PFSK-1 (cell line): ENCODE data around the gene RARRES2.

Experiments
- FOXP2 ChIP-seq: optimal IDR thresholded peaks from 2 replicates; pipeline ENCODE3; 2011; ENCODE audit warnings: borderline replicate concordance, control low read depth, inconsistent platforms; ENCODE audit not compliant: insufficient read depth; ENCODE audit errors: extremely low read length, extremely low read depth
- POLR2AphosphoS5 ChIP-seq: IDR thresholded peaks from 2 replicates; pipeline ENCODE4 v1.6.1; 2012; ENCODE audit warnings: low read depth, mild to moderate bottlenecking, control low read depth, low read length, moderate library complexity
- SIN3A ChIP-seq: IDR thresholded peaks from 2 replicates; pipeline ENCODE4 v1.6.1; 2012; ENCODE audit warnings: mild to moderate bottlenecking, low read length, moderate library complexity, borderline replicate concordance; ENCODE audit not compliant: insufficient read depth
- TAF1 ChIP-seq: IDR thresholded peaks from 2 replicates; pipeline ENCODE4 v1.6.1; 2012; ENCODE audit warnings: low read length, control low read depth, borderline replicate concordance; ENCODE audit not compliant: insufficient read depth
- TF ChIP-seq, protein P1 (sequence below), 2 experiments: IDR thresholded peaks; 2 replicates each; pipeline versions ENCODE4 v1.6.1 to v1.8.0; 2011 to 2012; ENCODE audit warnings: low read depth in 2 of 2, low read length in 2 of 2, control low read depth in 1 of 2, inconsistent platforms in 1 of 2, mild to moderate bottlenecking in 1 of 2, moderate library complexity in 1 of 2; ENCODE audit not compliant: insufficient read depth in 1 of 2

Gene RARRES2

DNA sequence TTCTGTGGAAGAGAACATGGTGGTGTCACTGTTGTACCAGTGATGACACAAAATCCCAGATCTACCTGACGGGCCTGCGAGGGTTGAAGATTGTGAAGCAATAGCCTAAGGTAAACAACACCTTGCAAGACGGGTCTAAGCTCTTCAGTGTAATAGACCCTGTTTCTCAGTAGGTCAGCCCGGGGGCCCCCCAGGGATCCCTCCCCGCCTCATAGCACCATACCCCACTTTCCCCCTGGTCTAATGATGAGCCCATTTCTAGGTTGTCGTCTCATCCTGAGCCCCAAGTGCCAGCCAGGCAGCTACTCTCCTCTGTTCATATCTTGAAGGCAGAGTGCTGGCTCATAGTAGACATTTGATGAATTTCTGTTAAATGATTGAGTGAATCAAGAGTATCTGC, 15.5 kb downstream of the RARRES2 start:
- TF ChIP-seq FOXP2 (no peak), TAF1 (no peak), POLR2AphosphoS5 (no peak), SIN3A (no peak)
- TF ChIP-seq, protein P1, sequence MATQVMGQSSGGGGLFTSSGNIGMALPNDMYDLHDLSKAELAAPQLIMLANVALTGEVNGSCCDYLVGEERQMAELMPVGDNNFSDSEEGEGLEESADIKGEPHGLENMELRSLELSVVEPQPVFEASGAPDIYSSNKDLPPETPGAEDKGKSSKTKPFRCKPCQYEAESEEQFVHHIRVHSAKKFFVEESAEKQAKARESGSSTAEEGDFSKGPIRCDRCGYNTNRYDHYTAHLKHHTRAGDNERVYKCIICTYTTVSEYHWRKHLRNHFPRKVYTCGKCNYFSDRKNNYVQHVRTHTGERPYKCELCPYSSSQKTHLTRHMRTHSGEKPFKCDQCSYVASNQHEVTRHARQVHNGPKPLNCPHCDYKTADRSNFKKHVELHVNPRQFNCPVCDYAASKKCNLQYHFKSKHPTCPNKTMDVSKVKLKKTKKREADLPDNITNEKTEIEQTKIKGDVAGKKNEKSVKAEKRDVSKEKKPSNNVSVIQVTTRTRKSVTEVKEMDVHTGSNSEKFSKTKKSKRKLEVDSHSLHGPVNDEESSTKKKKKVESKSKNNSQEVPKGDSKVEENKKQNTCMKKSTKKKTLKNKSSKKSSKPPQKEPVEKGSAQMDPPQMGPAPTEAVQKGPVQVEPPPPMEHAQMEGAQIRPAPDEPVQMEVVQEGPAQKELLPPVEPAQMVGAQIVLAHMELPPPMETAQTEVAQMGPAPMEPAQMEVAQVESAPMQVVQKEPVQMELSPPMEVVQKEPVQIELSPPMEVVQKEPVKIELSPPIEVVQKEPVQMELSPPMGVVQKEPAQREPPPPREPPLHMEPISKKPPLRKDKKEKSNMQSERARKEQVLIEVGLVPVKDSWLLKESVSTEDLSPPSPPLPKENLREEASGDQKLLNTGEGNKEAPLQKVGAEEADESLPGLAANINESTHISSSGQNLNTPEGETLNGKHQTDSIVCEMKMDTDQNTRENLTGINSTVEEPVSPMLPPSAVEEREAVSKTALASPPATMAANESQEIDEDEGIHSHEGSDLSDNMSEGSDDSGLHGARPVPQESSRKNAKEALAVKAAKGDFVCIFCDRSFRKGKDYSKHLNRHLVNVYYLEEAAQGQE (IDR thresholded peaks at IDR 0.05; ENCODE audit: insufficient read depth in 1 of 2, low read depth in 2 of 2, low read length in 2 of 2), result no peak

DNA sequence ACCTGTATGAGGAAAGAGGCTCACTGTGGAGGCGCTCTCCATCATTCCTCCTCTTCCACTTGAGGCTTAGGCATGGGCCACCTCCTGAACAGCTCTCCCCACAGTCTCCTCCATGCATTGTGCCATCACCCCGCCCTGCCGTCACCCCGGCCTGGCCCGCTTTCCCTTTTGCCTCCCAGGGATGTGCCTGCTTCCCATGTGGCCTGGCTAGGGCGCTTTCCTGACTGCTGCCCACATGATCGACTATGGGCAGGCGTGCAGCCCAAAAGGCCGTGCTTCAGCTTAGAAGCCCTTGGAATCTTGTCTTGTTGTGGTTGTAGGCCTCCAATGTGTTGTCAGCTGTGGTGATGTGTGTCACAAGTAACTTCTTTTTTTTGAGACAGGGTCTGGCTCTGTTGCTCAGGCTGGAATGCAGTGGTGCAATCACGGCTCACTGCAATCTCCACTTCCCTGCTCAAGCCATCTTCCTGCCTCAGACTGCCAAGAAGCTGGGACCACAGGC, 16.3 kb downstream of the RARRES2 start:
- TF ChIP-seq, protein P1 (IDR thresholded peaks at IDR 0.05; ENCODE audit: insufficient read depth in 1 of 2, low read depth in 2 of 2, low read length in 2 of 2), result no peak
- TF ChIP-seq TAF1 (no peak), FOXP2 (no peak), POLR2AphosphoS5 (no peak), SIN3A (no peak)

DNA sequence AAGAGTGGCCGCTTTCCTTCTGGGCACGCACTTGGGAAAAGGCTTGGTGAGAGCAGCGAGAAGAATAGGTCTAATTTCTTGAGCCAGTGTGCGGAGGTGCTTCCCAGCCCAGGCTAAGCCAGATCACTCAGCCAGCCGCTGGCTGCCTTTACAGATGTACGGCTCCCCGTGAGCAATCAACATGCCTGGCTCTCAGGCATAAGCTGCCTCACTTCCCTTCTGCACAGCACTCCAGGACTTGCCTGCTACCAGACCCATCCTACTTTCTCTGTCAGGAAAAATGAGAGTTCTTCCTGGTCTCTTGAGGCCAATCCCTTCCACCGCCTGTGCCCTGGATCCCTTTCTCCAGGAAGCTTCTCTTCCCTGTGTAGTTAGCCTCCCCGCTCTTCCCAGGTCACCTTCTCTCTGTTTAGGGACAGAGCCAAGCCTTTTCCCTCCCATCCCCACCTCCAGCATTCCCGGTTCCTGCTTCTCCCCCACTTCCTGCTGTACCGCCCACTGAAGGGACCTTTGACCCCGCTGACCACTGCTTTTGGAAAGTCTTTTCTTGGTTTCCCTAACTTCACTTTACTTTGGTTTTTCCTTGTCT, 17.0 kb downstream of the RARRES2 start:
- TF ChIP-seq POLR2AphosphoS5 (no peak), TAF1 (no peak)

DNA sequence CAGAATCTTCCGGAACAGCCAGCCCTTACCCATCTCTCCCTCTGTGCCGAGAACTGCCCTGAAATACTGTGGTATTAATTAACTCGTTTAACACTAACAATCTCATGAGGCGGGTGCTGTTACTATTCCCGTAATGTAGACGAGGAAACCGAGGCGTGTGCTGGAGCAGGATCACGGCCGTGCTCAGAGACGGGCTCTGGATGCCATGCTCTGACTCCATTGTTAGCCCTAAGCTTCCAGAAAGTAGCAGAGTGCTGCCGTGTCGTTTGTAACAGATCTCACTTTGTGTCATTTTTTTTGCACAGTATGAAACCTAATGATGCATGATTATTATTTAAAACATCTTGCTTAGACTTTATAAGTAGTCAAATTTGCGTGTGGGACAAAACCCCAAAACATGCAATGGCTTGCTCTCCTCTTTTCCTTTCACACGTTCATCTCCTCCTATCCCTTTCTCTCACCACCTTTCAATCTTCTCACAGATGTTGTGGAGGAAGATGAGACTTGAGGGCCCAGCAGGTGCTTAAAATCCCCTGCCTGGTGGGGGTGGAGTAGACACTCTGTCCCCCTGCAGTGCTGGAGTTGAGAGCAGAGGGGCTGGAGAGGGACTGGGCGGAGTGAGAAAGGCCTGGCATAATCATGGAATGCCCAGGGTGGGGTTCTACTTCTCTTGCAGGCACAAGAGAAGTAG, 17.6 kb downstream of the RARRES2 start:
- no peak for TF ChIP-seq FOXP2
- no peak for TF ChIP-seq SIN3A
- TF ChIP-seq TAF1, result no peak
- TF ChIP-seq, protein P1 (IDR thresholded peaks at IDR 0.05; ENCODE audit: insufficient read depth in 1 of 2, low read depth in 2 of 2, low read length in 2 of 2), result no peak
- TF ChIP-seq POLR2AphosphoS5, result no peak

DNA sequence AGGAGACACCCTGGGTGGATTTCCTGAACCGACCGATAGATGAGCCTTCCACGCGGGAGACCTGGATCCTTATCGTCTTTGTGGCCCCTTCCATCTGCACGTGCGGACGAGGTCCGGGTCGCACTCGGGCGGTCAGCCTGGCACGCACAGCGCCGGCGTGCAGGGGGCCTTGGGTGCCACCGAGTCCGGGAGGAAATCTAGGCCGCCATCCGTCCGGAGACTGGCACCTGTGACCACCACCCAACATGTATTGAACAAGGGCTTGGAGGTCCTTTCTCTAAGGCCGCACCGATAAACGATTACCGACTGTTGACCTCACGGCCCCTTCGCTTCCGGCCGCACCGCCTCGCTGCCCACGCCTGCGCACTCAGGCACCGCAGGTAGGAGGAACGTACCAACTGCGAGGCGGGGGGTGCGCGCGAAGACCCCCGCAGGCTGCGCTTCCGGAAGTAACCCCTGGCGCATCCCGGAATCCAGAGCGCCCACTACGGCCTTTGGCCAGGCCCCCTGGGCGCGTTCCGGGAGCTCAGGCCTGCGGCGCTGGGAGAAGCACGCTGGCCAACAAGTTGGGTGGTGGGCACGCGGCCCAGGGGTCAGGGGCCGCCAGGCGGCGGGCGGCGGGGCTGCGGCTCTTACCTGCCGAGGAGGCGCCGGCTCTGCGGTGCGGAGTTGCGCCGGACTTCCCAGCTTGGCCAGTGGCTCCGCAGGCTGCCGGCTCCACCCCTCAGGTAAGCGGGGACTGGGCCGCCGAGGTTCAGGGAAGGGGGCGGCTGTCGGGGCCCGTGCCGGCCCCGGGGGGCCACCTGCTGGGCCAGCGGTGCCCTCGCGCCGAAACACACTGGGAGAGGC, 18.4 kb downstream of the RARRES2 start, which contains the start of the genes ACTR3C and LRRC61:
Gene ACTR3C, minus strand, starts transcription at position 713 of the 849 bp plus-strand sequence. CDS start 28,249 bp downstream, outside the sequence.
Gene LRRC61, plus strand, starts transcription at position 523 of the 849 bp plus-strand sequence. CDS start 13,507 bp downstream, outside the sequence.
- TF ChIP-seq TAF1 (no peak), POLR2AphosphoS5 (no peak), SIN3A (no peak), FOXP2 (no peak)
- TF ChIP-seq, protein P1 (IDR thresholded peaks at IDR 0.05; ENCODE audit: insufficient read depth in 1 of 2, low read depth in 2 of 2, low read length in 2 of 2), result no peak
